ENCODE results near the gene PRDM8.

PRDM8 gene

DNA sequence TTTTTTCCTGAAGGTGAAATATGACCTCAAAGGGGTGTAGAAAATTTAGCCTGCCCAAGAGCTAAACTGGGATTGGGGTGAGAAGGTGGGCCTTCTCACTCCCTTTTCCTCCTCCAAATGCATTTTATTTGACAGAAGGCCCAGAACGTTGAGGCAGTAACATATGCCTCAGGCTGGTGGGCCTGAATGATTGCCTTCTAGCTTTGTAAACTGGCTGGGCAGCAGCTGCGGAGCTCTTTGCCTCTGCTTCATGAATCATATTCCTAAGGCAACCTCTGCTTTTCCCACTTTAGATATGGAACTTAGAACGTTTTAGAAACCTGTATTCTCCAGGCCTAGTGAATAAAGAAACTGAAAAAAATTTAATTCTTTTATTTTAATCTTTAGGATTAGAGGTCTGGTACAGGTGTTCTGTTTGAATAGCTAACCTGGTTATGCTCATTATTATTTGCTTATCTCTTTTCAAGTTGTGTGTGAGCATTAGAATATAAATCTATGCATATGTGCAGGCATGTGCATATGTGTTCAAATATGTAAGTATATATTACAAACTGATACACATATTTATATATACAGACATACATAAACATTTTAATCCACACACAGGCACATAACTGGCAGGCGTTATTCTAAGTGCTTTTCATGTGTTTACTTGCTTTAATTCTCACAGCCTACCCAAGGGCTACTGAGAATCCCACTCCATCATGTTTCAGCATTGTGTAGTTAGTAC is 11.5 kb downstream of the PRDM8 start:
- Histone ChIP-seq H3K4me3 (ENCODE audit: low read length) (no peak overlapping the region), H3K4me2 (ENCODE audit: low read depth, low read length) (no peak overlapping the region), H3K27ac (ENCODE audit: low read length) (no peak overlapping the region), H3K79me2 (ENCODE audit: low read length) (no peaks in the 10 kb centered on the region), H3K27me3 (replicated peaks; ENCODE audit: insufficient read depth, low read length) (no peaks in the 10 kb centered on the region), H3K36me3 (replicated peaks; ENCODE audit: insufficient read depth, low read length) (no peaks in the 10 kb centered on the region), H4K20me1 (ENCODE audit: insufficient read depth, low read length) (no peaks in the 10 kb centered on the region), H3K9ac (ENCODE audit: low read length) (no peak overlapping the region), H2AFZ (ENCODE audit: low read length) (no peak overlapping the region), H3K4me1 (ENCODE audit: low read length) (no peaks in the 10 kb centered on the region), H3F3A (ENCODE audit: insufficient read depth, low read length) (no peaks in the 10 kb centered on the region), H3K9me3 (replicated peaks; ENCODE audit: insufficient read depth, low read length) (no peaks in the 10 kb centered on the region), H3K9me2 (replicated peaks; ENCODE audit: insufficient read depth, low read length) (no peaks in the 10 kb centered on the region)
- TF ChIP-seq, protein P1, sequence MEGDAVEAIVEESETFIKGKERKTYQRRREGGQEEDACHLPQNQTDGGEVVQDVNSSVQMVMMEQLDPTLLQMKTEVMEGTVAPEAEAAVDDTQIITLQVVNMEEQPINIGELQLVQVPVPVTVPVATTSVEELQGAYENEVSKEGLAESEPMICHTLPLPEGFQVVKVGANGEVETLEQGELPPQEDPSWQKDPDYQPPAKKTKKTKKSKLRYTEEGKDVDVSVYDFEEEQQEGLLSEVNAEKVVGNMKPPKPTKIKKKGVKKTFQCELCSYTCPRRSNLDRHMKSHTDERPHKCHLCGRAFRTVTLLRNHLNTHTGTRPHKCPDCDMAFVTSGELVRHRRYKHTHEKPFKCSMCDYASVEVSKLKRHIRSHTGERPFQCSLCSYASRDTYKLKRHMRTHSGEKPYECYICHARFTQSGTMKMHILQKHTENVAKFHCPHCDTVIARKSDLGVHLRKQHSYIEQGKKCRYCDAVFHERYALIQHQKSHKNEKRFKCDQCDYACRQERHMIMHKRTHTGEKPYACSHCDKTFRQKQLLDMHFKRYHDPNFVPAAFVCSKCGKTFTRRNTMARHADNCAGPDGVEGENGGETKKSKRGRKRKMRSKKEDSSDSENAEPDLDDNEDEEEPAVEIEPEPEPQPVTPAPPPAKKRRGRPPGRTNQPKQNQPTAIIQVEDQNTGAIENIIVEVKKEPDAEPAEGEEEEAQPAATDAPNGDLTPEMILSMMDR (IDR thresholded peaks at IDR 0.05; ENCODE audit: low read length) = no peak
- TF ChIP-seq EZH2 (optimal IDR thresholded peaks at IDR 0.05; ENCODE audit: low read depth, low read length) (no peak), EZH2phosphoT487 (IDR thresholded peaks at IDR 0.05; ENCODE audit: low read length) (no peak)
- no peak for DNase-seq

DNA sequence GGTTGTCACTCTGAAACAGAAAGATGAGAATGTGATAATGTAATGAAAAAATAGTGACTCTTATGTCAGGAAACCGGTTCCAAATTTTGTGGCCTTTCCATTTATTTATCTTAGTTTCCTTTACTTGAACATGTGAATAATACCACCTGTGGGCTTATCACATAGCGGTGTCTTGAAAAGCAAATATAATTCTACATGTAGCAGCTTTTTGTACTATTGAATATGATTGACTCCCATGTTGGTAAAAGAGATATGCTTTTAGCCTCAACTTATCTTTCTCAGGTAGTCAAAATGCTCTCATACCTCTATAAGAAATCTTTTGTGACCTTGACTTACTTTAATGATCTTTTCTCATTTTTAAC is 12.0 kb downstream of the PRDM8 start:
- Histone ChIP-seq H3K79me2 (ENCODE audit: low read length) (no peaks in the 10 kb centered on the region), H3K9me2 (replicated peaks; ENCODE audit: insufficient read depth, low read length) (no peaks in the 10 kb centered on the region), H3K4me3 (ENCODE audit: low read length) (no peak overlapping the region), H3K9ac (ENCODE audit: low read length) (no peak overlapping the region), H3K9me3 (replicated peaks; ENCODE audit: insufficient read depth, low read length) (no peaks in the 10 kb centered on the region), H3K27me3 (replicated peaks; ENCODE audit: insufficient read depth, low read length) (no peaks in the 10 kb centered on the region), H2AFZ (ENCODE audit: low read length) (no peak overlapping the region), H3K4me1 (ENCODE audit: low read length) (no peaks in the 10 kb centered on the region), H3K36me3 (replicated peaks; ENCODE audit: insufficient read depth, low read length) (no peaks in the 10 kb centered on the region), H3K27ac (ENCODE audit: low read length) (no peak overlapping the region), H4K20me1 (ENCODE audit: insufficient read depth, low read length) (no peaks in the 10 kb centered on the region), H3F3A (ENCODE audit: insufficient read depth, low read length) (no peaks in the 10 kb centered on the region), H3K4me2 (ENCODE audit: low read depth, low read length) (no peak overlapping the region)
- DNase-seq = no peak
- TF ChIP-seq, protein P1 (IDR thresholded peaks at IDR 0.05; ENCODE audit: low read length) = no peak

DNA sequence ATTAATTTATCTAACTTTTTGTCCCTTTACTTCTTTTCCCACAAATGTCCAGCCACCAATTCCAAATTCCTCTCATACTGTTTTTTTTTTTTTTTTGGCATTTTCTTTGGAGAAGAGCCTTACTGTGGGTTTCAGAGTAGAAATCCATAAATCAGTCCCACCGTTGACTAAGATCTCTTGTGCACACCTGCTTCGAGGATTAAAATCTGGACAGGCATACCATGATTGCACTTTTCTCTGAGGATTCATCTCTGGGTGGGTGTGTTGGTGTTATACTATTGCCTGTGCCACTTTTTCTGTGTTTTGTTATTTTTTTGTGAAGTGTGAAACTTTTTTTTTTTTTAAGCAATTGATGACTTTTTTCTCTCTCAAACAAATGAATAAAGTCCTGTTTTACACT is 13.2 kb downstream of the PRDM8 start:
- Histone ChIP-seq H4K20me1 (ENCODE audit: insufficient read depth, low read length) (no peaks in the 10 kb centered on the region), H3K36me3 (replicated peaks; ENCODE audit: insufficient read depth, low read length) (no peaks in the 10 kb centered on the region), H3K9me2 (replicated peaks; ENCODE audit: insufficient read depth, low read length) (no peaks in the 10 kb centered on the region), H3K9ac (ENCODE audit: low read length) (no peak overlapping the region), H3K9me3 (replicated peaks; ENCODE audit: insufficient read depth, low read length) (no peaks in the 10 kb centered on the region), H3K27me3 (replicated peaks; ENCODE audit: insufficient read depth, low read length) (no peaks in the 10 kb centered on the region), H3K4me3 (ENCODE audit: low read length) (no peak overlapping the region), H3K4me2 (ENCODE audit: low read depth, low read length) (no peak overlapping the region), H3K27ac (ENCODE audit: low read length) (no peak overlapping the region), H3K4me1 (ENCODE audit: low read length) (no peaks in the 10 kb centered on the region), H3K79me2 (ENCODE audit: low read length) (no peaks in the 10 kb centered on the region), H3F3A (ENCODE audit: insufficient read depth, low read length) (no peaks in the 10 kb centered on the region), H2AFZ (ENCODE audit: low read length) (no peak overlapping the region)
- no peak for DNase-seq
- TF ChIP-seq, protein P1 (IDR thresholded peaks at IDR 0.05; ENCODE audit: low read length) = no peak
- no peak for TF ChIP-seq EZH2phosphoT487 (IDR thresholded peaks at IDR 0.05; ENCODE audit: low read length)
- TF ChIP-seq EZH2 (optimal IDR thresholded peaks at IDR 0.05; ENCODE audit: low read depth, low read length) = no peak
